ENCODE data around the gene GPX4. TPM values are rescaled to one million over a fixed set of nuclear protein-coding genes. Genes with fewer than 3 reads are reported as not detected.
A peak's percentile ranks its signal among the peaks of the same experiment; 100 is the strongest.

Gene GPX4
- total and polyA plus RNA-seq, 10 of the 15 experiments (the other 5 are each of a cell fraction or from before 2014, with no cell fraction given): 33.3 to 749 (median 297) TPM

- TF ChIP-seq ATF2 (IDR thresholded peaks at IDR 0.05; ENCODE audit: low read length) (peak; percentile 49; the same call in 1 of the 2 replicates), RB1 (IDR thresholded peaks at IDR 0.05; ENCODE audit: borderline replicate concordance) (no peak), POLR2A (IDR thresholded peaks at IDR 0.05; ENCODE audit: low read depth, low read length) (peak; percentile 71), NFYA (IDR thresholded peaks at IDR 0.05; ENCODE audit: borderline replicate concordance, low read depth, low read length) (no peak), ETV6 (conservative IDR thresholded peaks at IDR 0.05 in 1 of 2, IDR thresholded peaks at IDR 0.05 in 1 of 2; ENCODE audit: borderline replicate concordance in 1 of 2, low read depth in 1 of 2) (no peak), JUNB (IDR thresholded peaks at IDR 0.05) (no peak), FOXM1 (IDR thresholded peaks at IDR 0.05; ENCODE audit: low read depth, low read length) (0 out of 2 replicates have a peak, but pooled peaks have one; percentile 5), SUPT20H (IDR thresholded peaks at IDR 0.05; ENCODE audit: borderline replicate concordance, control insufficient read depth, low read depth, low read length) (no peak), MYC (IDR thresholded peaks at IDR 0.05; ENCODE audit: insufficient read depth, insufficient read length, insufficient replicate concordance, low read length, severe bottlenecking) (no peak), JUND (IDR thresholded peaks at IDR 0.05; ENCODE audit: low read depth, low read length) (no peak), ZBTB4 (CRISPR knock-in tag; IDR thresholded peaks at IDR 0.05) (no peak), EP300 (IDR thresholded peaks at IDR 0.05; ENCODE audit: borderline replicate concordance in 1 of 2, control insufficient read depth in 1 of 2, low read depth in 2 of 2, low read length in 2 of 2) (no peak), CREM (IDR thresholded peaks at IDR 0.05; ENCODE audit: low read depth) (0 out of 2 replicates have a peak, but pooled peaks have one; percentile 9), NR2C2 (IDR thresholded peaks at IDR 0.05; ENCODE audit: borderline replicate concordance, control insufficient read depth, insufficient read length, low read depth) (no peak), BHLHE40 (IDR thresholded peaks at IDR 0.05; ENCODE audit: borderline replicate concordance in 1 of 2, low read depth in 2 of 2, low read length in 1 of 2) (peak; percentile 69 to 76; a peak in 3 of 4 replicates), NR2F1 (conservative IDR thresholded peaks at IDR 0.05) (peak; percentile 75), ZNF207 (IDR thresholded peaks at IDR 0.05; ENCODE audit: borderline replicate concordance) (no peak), SMC3 (IDR thresholded peaks at IDR 0.05; ENCODE audit: borderline replicate concordance, low read length) (no peak), ZNF622 (IDR thresholded peaks at IDR 0.05) (no peak), IRF4 (IDR thresholded peaks at IDR 0.05; ENCODE audit: low read depth, low read length) (no peak), POLR2AphosphoS2 (IDR thresholded peaks at IDR 0.05; ENCODE audit: low read depth, low read length) (no peak; the same call in 1 of the 2 replicates), MAX (IDR thresholded peaks at IDR 0.05; ENCODE audit: low read depth, low read length) (0 out of 2 replicates have a peak, but pooled peaks have one; percentile 9), HDGF (IDR thresholded peaks at IDR 0.05) (no peak), STAT1 (conservative IDR thresholded peaks at IDR 0.05) (no peak)
- TF ChIP-seq, protein P1, sequence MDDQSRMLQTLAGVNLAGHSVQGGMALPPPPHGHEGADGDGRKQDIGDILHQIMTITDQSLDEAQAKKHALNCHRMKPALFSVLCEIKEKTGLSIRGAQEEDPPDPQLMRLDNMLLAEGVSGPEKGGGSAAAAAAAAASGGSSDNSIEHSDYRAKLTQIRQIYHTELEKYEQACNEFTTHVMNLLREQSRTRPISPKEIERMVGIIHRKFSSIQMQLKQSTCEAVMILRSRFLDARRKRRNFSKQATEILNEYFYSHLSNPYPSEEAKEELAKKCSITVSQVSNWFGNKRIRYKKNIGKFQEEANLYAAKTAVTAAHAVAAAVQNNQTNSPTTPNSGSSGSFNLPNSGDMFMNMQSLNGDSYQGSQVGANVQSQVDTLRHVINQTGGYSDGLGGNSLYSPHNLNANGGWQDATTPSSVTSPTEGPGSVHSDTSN (IDR thresholded peaks at IDR 0.05; ENCODE audit: insufficient replicate concordance, low read depth, low read length): no peak
Observed at GRCh38 chr19:1087813-1088415, 15.9 kb upstream of the GPX4 start (continued).
